Erythroblast (primary cell): ENCODE data around the gene C4B.

Source experiments
- GATA1 ChIP-seq: IDR thresholded peaks from 2 replicates; pipeline ENCODE4 v1.6.1; 2011; ENCODE audit warnings: low read depth, mild to moderate bottlenecking, control low read depth, low read length, moderate library complexity
- POLR2A ChIP-seq: IDR thresholded peaks from 2 replicates; pipeline ENCODE4 v1.6.1; 2011; ENCODE audit warnings: mild to moderate bottlenecking, low read length

- TF ChIP-seq POLR2A (no peak), GATA1 (no peak)
Observed at GRCh38 chr6:32076321-32076809, 61.8 kb downstream of the C4B start.
